Endothelial cell of umbilical vein (primary cell): ENCODE results near the gene IDUA.

Experiments used
- EZH2 ChIP-seq: IDR thresholded peaks from 2 replicates; pipeline ENCODE4 v1.6.1; 2012; ENCODE audit warnings: borderline replicate concordance, low read depth, mild to moderate bottlenecking, moderate library complexity, low read length, inconsistent platforms; ENCODE audit not compliant: severe bottlenecking
- TF ChIP-seq, protein P1 (sequence below), 2 donors: IDR thresholded peaks; 1 replicate in 1 of 2; 2 replicates in 1 of 2; pipeline ENCODE4 v1.5.1; 2011; ENCODE audit warnings: low read length in 2 of 2, mild to moderate bottlenecking in 2 of 2, moderate library complexity in 2 of 2, control low read depth in 1 of 2, inconsistent platforms in 1 of 2, low read depth in 1 of 2; ENCODE audit not compliant: insufficient read depth in 1 of 2; ENCODE audit errors: extremely low read depth in 1 of 2

DNA sequence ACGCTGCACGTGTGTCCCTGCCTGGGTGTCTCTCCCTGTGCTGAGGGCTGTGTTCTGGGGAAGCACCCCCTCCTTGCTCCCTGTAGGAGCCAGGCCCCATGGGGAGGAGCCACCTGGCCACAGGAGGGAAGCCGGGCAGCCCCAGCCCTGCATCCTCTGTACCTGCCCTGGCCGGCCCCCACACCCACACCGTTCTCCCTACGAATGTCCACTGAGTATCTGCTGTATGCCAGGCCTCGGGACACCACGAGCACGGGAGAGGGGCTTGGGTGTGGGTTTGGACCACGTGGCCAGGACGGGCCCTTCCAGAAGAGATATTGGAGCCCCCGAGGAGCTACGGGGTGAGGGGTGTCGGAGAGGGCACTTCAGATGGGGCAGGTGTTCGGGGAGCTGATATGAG, 30.9 kb downstream of the IDUA start:
- TF ChIP-seq, protein P1, sequence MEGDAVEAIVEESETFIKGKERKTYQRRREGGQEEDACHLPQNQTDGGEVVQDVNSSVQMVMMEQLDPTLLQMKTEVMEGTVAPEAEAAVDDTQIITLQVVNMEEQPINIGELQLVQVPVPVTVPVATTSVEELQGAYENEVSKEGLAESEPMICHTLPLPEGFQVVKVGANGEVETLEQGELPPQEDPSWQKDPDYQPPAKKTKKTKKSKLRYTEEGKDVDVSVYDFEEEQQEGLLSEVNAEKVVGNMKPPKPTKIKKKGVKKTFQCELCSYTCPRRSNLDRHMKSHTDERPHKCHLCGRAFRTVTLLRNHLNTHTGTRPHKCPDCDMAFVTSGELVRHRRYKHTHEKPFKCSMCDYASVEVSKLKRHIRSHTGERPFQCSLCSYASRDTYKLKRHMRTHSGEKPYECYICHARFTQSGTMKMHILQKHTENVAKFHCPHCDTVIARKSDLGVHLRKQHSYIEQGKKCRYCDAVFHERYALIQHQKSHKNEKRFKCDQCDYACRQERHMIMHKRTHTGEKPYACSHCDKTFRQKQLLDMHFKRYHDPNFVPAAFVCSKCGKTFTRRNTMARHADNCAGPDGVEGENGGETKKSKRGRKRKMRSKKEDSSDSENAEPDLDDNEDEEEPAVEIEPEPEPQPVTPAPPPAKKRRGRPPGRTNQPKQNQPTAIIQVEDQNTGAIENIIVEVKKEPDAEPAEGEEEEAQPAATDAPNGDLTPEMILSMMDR (IDR thresholded peaks at IDR 0.05; ENCODE audit: extremely low read depth in 1 of 2, insufficient read depth in 1 of 2, low read depth in 1 of 2, low read length in 2 of 2), result no peak
- TF ChIP-seq EZH2, result no peak
